Measurements from ENCODE around the gene COBLL1. TPM values are rescaled to one million over a fixed set of nuclear protein-coding genes. Genes with fewer than 3 reads are reported as not detected.

Gene COBLL1
- total RNA-seq, 4 donors from 2014 or later: 42.2 to 59.4 (median 45.2) TPM

DNA sequence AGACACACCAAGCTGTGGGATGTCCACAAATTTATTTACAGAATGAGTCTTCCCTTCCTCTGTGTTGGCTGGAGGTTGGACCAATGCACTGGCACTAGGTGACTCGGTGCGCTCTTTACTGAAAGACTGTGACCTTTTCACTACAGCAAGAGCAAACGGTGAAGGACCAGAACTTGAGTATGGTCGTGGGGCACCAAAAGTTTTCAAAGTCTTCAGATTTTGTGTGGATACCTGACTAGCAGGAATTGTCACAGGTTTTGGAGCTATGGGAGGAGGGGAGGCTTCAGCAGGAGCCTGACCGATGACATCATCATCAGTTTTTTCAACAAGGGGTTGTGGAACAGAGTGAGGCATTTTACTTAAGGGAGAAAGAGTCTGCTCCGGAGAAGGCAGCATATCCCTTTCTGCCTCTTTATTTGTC lies 147.3 kb downstream of the COBLL1 start:
- no peak overlapping the region for H3K27ac ChIP-seq
- DNase-seq: no peak

GRCh38 chr2:164693834-164694233 lies 147.8 kb downstream of the COBLL1 start:
- H3K9me3 ChIP-seq: no peaks in the 10 kb centered on the region
- no peak overlapping the region for H3K27ac ChIP-seq
- no peak for TF ChIP-seq POLR2A (IDR thresholded peaks at IDR 0.05)
- no peak for TF ChIP-seq CTCF (IDR thresholded peaks at IDR 0.05)
- DNase-seq: no peak
- no peak overlapping the region for H3K4me3 ChIP-seq
- no peaks in the 10 kb centered on the region for H3K27me3 ChIP-seq
- peaks cover 0 to 14% (median 2%) of the 10 kb centered on the region in 3 donors for H3K36me3 ChIP-seq
- no peaks in the 10 kb centered on the region for H3K4me1 ChIP-seq

More for the DNA sequence above, 147.3 kb downstream of the COBLL1 start:
- TF ChIP-seq CTCF (IDR thresholded peaks at IDR 0.05) (no peak), POLR2A (IDR thresholded peaks at IDR 0.05) (no peak)
- H3K9me3 ChIP-seq: no peaks in the 10 kb centered on the region
- H3K4me3 ChIP-seq: no peak overlapping the region
- H3K36me3 ChIP-seq: peaks cover 0 to 14% (median 3%) of the 10 kb centered on the region in 3 donors
- H3K4me1 ChIP-seq: no peaks in the 10 kb centered on the region
- no peaks in the 10 kb centered on the region for H3K27me3 ChIP-seq

- DNase-seq: no peak
- H3K27ac ChIP-seq: no peak overlapping the region
- H3K4me1 ChIP-seq: no peaks in the 10 kb centered on the region
These were observed 148.2 kb downstream of the COBLL1 start for GRCh38 chr2:164693390-164693789.

GRCh38 chr2:164692958-164693357 lies 148.7 kb downstream of the COBLL1 start:
- H3K27ac ChIP-seq: no peak overlapping the region
- peaks cover 0 to 14% (median 0%) of the 10 kb centered on the region in 3 donors for H3K36me3 ChIP-seq
- TF ChIP-seq POLR2A (IDR thresholded peaks at IDR 0.05) (no peak), CTCF (IDR thresholded peaks at IDR 0.05) (no peak)
- no peaks in the 10 kb centered on the region for H3K27me3 ChIP-seq
- no peak for DNase-seq
- H3K4me3 ChIP-seq: no peak overlapping the region
- no peaks in the 10 kb centered on the region for H3K4me1 ChIP-seq
- no peaks in the 10 kb centered on the region for H3K9me3 ChIP-seq

More at GRCh38 chr2:164693390-164693789, 148.2 kb downstream of the COBLL1 start:
- no peaks in the 10 kb centered on the region for H3K9me3 ChIP-seq
- no peaks in the 10 kb centered on the region for H3K27me3 ChIP-seq
- TF ChIP-seq POLR2A (IDR thresholded peaks at IDR 0.05) (no peak), CTCF (IDR thresholded peaks at IDR 0.05) (no peak)
- H3K4me3 ChIP-seq: no peak overlapping the region
- H3K36me3 ChIP-seq: peaks cover 0 to 14% (median 0%) of the 10 kb centered on the region in 3 donors

DNA sequence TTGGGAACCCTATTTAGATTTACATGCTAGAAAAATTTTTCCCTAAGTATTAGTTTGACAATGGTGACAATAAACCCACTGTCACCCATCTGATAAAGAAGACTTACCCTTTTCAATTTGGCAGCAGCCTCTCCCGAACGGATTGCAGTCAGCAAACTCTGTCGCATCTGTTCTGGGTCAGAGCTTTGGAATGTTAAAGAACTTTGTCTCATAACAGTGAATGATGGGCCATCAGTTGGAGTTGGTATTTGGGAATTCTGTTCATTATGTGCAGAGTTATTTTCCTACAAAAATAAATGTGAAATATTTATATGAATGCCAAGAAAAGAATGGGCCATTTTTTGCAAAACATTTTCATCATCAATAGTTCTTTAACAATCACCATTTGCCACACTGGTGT lies 149.5 kb downstream of the COBLL1 start:
- no peak overlapping the region for H3K27ac ChIP-seq
- H3K36me3 ChIP-seq: peaks cover 0 to 14% (median 0%) of the 10 kb centered on the region in 3 donors
- no peaks in the 10 kb centered on the region for H3K4me1 ChIP-seq
- no peaks in the 10 kb centered on the region for H3K27me3 ChIP-seq
- no peak for DNase-seq
- TF ChIP-seq POLR2A (IDR thresholded peaks at IDR 0.05): no peak
- no peak for TF ChIP-seq CTCF (IDR thresholded peaks at IDR 0.05)
- H3K4me3 ChIP-seq: no peak overlapping the region
- H3K9me3 ChIP-seq: no peaks in the 10 kb centered on the region
